WERI-Rb-1 (cell line): ENCODE results near the gene ITGAX.

Experiments
- DNase-seq: peaks from one replicate; pipeline ENCODE4 v3.0.0-alpha.2; 2020
- H3K27ac ChIP-seq: fragments of 250-450 bp; sonication (Bioruptor Pico); 2 replicates; pipeline ENCODE4 v1.5.1; 2020; ENCODE audit warnings: mild to moderate bottlenecking, moderate library complexity
- H3K27me3 ChIP-seq: fragments of 250-450 bp; sonication (Bioruptor Pico); 2 replicates; pipeline ENCODE4 v1.5.1; 2021; ENCODE audit warnings: mild to moderate bottlenecking, low read depth, moderate library complexity; ENCODE audit not compliant: insufficient read depth, severe bottlenecking
- H3K36me3 ChIP-seq: fragments of 250-450 bp; sonication (Bioruptor Pico); 2 replicates; pipeline ENCODE4 v1.5.1; 2020; ENCODE audit warnings: mild to moderate bottlenecking, moderate library complexity
- H3K4me3 ChIP-seq: 2 replicates; pipeline ENCODE4 v1.5.1; 2011; ENCODE audit warnings: low read depth, mild to moderate bottlenecking, control low read depth, low read length
- H3K9me3 ChIP-seq: fragments of 250-450 bp; sonication (Bioruptor Pico); 2 replicates; pipeline ENCODE4 v1.5.1; 2021; ENCODE audit warnings: mild to moderate bottlenecking, moderate library complexity; ENCODE audit not compliant: severe bottlenecking
- TF ChIP-seq, protein P1 (sequence below): IDR thresholded peaks from 2 replicates; pipeline ENCODE4 v1.5.1; 2011; ENCODE audit warnings: low read depth, mild to moderate bottlenecking, control low read depth, inconsistent platforms, low read length

ITGAX gene

DNA sequence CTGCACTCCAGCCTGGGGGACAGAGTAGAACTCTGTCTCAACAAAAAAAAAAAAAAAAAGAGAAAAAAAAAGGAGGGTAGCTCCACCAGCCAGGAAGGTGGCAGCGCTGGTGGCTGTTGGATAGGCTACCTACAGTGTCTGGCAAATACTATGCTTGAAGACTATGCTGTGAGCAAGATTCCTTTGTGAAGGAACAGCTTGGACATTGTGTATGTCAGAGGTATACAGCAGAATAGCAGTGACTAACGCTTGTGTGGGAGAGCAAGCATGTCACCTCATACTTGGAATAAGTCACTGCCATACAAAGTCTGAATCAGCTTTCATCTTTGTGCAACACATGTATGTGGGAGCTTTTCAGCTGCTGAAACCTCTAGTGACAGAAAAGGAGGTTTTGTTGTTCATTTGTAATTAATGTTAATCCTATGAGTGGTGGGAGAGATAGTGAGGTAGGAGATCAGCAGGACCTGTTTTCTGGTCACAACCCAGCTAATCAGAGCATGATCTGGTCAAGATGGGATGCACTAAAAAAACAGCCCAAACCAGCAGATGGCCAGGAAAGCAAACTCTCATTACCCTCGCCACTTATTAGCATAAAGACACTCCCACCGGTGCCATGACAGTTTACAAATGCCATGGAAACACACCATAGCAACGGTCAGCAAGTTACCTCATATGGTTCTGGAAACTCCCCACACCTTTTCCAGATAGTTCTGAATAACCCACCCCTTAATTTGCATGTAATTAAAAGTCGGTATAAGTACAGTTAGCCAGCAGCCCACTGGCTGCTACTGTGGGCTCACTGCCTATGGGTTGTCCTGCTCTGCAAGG, 31.4 kb downstream of the ITGAX start:
- H3K4me3 ChIP-seq: no peak overlapping the region
- DNase-seq: peak; percentile 30
- no peaks in the 10 kb centered on the region for H3K36me3 ChIP-seq
- TF ChIP-seq, protein P1, sequence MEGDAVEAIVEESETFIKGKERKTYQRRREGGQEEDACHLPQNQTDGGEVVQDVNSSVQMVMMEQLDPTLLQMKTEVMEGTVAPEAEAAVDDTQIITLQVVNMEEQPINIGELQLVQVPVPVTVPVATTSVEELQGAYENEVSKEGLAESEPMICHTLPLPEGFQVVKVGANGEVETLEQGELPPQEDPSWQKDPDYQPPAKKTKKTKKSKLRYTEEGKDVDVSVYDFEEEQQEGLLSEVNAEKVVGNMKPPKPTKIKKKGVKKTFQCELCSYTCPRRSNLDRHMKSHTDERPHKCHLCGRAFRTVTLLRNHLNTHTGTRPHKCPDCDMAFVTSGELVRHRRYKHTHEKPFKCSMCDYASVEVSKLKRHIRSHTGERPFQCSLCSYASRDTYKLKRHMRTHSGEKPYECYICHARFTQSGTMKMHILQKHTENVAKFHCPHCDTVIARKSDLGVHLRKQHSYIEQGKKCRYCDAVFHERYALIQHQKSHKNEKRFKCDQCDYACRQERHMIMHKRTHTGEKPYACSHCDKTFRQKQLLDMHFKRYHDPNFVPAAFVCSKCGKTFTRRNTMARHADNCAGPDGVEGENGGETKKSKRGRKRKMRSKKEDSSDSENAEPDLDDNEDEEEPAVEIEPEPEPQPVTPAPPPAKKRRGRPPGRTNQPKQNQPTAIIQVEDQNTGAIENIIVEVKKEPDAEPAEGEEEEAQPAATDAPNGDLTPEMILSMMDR: no peak
- H3K27ac ChIP-seq: no peak overlapping the region
- no peaks in the 10 kb centered on the region for H3K9me3 ChIP-seq
- peaks cover 31% of the 10 kb centered on the region for H3K27me3 ChIP-seq

DNA sequence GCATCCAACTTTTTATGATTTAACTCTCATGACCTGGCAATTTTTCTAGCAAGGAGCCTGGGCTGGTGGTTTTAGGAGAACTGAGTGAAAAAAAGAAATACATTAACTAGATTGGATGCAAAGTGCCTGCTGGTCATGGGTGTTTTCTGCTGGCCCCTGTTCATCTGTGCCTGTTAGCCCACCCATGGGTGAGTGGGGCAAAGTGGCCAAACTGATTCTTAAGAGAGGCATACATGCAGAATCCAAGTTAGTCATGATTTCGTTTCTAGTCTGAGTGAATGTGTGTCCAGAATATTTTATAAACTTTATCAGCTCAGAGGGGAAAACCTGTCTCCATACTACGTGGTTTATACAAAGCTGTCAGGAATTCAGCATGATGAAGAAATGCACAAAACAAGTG, 33.6 kb downstream of the ITGAX start:
- H3K36me3 ChIP-seq: no peaks in the 10 kb centered on the region
- no peak overlapping the region for H3K27ac ChIP-seq
- peaks cover 25% of the 10 kb centered on the region for H3K27me3 ChIP-seq
- TF ChIP-seq, protein P1: no peak
- no peaks in the 10 kb centered on the region for H3K9me3 ChIP-seq
- DNase-seq: no peak
- no peak overlapping the region for H3K4me3 ChIP-seq

- TF ChIP-seq, protein P1: no peak
- Histone ChIP-seq H3K9me3 (no peaks in the 10 kb centered on the region), H3K36me3 (no peaks in the 10 kb centered on the region), H3K27me3 (peaks cover 23% of the 10 kb centered on the region), H3K27ac (no peak overlapping the region), H3K4me3 (no peak overlapping the region)
- DNase-seq: no peak
These were observed 35.6 kb downstream of the ITGAX start for GRCh38 chr16:31390504-31391041.

DNA sequence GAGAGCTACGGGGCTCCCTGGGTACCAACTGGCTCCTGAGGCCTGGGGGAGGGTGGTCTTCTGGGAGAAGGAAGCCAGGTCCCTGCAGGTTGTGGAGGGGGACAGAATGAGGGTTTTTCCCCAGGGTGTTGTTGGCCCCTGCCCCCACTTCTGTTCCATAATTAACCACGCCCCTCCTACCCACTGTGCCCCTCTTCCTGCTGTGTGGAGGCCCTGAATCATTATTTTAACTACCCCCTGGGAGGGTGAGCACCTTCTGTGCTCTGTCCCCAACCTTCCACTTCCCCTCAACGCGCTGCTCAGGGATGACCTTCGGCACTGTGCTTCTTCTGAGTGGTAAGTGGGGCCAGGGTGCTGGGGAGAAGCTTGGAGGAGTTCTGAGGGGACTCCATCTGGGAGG, 38.1 kb downstream of the ITGAX start, which contains the start of gene ITGAD:
ITGAD (plus strand) TSS at position 280 of the 400 bp plus-strand sequence; CDS start at position 306, 26 bp downstream.
- Histone ChIP-seq H3K27me3 (peaks cover 15% of the 10 kb centered on the region), H3K27ac (no peak within 1 kb of the TSS), H3K36me3 (no peaks in the 10 kb centered on the region), H3K4me3 (no peak within 1 kb of the TSS), H3K9me3 (no peaks in the 10 kb centered on the region)
- TF ChIP-seq, protein P1: no peak
- no peak for DNase-seq

GRCh38 chr16:31395647-31396046, 40.7 kb downstream of the ITGAX start:
- TF ChIP-seq, protein P1: no peak

More at GRCh38 chr16:31395647-31396046, 40.7 kb downstream of the ITGAX start:
- peaks cover 6% of the 10 kb centered on the region for H3K27me3 ChIP-seq
- no peak overlapping the region for H3K4me3 ChIP-seq
- no peak overlapping the region for H3K27ac ChIP-seq
- H3K36me3 ChIP-seq: no peaks in the 10 kb centered on the region
- DNase-seq: no peak
- no peaks in the 10 kb centered on the region for H3K9me3 ChIP-seq
